ENCODE results near the gene TOLLIP.

Gene TOLLIP

DNA sequence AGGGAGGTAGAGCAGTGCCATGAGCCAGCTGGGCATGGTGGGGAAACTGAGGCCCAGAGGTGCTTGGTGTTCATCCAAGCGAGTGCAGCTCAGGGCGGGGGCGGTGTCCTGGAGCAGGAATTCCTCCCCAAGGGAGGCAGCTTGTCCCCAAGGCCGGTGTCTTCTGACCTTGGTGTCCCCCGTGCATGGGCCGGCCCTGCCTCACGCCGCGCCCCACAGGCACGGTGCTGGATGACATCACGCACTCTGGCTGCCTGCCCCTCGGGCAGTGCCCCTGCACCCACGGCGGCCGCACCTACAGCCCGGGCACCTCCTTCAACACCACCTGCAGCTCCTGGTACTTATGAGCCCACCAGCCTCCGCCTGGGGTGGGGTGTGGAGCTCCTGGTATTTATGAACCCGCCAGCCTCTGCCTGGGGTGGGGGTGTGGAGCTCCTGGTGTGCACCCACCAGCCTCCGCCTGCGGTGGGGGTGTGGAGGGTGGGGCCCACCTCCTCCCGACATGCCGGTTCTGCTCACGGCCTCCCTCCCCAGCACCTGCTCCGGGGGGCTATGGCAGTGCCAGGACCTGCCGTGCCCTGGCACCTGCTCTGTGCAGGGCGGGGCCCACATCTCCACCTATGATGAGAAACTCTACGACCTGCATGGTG lies 79.8 kb downstream of the TOLLIP start:
- no peak for DNase-seq

DNA sequence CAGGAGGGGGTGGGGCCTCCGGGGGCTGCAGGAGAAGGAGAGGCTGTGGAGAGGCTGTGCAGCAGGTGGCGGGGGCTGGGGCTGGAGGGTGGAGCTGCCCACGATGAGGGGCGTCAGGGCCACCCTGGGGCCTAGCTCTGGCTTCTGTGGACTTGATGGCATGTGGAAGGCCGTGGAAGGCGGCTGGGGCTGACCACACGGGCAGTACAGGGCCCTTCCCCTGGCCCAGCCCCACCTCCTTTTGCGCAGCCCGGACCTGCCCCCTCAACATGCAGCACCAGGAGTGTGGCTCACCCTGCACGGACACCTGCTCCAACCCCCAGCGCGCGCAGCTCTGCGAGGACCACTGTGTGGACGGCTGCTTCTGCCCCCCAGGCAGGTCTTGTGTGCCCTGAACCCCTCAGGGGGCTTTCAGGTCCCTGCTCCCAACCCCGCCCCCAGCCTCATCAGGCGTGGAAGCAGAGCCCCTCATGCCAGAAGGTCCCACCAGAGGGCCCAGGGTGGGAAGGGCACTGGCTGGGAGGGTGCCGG lies 80.4 kb downstream of the TOLLIP start:
- no peak for DNase-seq

DNA sequence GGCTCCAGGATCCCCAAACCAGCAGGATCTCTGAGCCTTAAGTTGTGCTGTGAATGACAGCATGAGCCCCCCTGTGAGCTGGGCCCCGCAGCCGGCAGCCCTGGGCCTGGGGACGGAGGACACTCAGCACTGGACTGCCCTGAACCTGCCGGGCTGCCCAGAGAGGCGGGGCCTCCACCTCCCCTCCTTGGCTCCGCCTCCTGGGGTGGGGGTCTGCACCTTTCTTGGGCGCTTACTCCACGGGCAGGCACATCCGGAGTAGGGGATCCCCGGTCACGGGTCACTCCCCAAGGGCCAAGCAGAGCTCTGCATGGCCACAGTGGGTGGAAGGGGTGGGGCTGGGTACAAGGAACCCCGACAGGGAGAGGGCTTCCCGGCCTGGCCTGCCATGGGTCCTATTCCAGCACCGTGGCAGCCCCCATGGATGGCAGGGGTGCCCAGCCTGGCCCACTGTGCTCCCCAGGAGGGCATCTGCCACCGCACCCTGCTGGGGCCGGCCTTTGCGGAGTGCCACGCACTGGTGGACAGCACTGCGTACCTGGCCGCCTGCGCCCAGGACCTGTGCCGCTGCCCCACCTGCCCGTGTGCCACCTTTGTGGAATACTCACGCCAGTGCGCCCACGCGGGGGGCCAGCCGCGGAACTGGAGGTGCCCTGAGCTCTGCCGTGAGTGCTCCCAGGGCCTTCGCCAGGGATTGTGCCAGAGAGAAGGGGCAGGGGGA lies 81.2 kb downstream of the TOLLIP start:
- DNase-seq: no peak

DNA sequence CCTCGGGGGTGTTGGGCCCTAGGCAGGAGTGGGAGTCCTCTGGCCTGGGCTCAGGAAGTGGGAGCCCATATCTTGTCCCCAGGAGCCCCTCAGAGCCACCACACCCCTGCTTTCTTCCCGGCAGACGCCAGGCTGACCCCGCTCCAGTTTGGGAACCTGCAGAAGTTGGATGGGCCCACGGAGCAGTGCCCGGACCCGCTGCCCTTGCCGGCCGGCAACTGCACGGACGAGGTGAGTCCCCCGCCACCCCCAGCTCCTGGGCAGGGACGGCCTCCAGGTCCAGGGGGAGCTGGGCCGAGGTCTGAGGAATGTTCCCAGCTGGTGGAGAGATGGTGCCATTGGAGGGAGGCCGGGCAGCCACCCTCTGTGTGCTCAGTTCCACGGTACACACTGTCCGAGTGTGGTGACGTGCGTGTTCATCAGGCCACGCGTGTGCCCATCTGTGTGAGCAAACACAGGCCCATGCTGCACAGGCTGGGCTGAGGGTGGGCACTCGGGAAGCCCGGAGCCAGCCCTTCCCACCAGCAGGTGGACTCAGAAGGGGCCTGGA lies 81.8 kb downstream of the TOLLIP start:
- no peak for DNase-seq

DNA sequence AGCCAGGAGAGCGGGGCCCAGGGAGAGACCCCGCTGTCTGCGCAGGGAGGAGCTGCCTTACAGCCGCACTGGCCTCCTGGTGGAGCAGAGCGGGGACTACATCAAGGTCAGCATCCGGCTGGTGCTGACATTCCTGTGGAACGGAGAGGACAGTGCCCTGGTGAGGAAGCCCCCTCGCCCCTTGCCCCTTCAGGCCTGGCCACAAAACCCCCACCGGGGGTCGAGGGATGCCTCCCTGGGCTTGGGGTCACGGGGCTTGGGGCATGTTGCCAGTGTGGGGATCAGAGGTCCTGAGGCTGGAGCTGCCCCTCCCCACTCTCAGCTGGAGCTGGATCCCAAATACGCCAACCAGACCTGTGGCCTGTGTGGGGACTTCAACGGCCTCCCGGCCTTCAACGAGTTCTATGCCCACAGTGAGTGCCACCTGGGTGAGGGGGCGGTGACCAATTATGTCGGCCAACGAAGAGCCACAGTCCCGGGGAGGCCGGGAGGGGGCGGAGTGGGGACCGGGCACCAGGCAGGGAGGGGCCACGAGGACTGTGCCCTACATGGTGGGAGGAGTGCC lies 82.4 kb downstream of the TOLLIP start:
- DNase-seq: no peak

DNA sequence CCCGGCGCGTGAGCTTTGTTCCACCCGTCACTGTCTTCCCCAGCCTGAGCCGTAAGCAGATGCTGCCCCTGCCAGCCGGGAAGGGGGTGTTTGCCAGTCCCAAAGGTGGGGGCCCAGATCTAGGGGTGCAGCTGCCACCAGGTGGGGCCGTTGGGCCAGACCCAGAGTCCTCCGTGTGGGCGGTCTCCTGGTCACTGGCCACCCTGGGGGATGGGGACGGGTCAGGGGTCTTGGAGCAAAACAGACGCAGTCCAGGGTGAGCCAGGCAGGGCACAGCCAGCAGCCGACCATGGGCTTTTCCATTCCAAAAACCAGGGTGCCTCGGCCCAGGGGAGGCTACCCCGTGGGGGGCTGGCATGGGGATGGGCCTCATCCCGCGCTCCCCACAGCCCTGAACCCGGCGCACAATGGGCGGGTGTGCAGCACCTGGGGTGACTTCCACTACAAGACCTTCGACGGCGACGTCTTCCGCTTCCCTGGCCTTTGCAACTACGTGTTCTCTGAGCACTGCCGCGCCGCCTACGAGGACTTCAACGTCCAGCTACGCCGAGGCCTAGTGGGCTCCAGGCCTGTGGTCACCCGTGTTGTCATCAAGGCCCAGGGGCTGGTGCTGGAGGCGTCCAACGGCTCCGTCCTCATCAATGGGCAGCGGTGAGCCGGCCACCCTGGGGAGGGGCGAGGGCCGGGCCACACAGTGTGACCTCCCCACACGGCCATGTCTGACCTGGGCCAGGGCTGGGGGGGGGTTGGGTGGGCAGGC lies 83.0 kb downstream of the TOLLIP start:
- no peak for DNase-seq

DNA sequence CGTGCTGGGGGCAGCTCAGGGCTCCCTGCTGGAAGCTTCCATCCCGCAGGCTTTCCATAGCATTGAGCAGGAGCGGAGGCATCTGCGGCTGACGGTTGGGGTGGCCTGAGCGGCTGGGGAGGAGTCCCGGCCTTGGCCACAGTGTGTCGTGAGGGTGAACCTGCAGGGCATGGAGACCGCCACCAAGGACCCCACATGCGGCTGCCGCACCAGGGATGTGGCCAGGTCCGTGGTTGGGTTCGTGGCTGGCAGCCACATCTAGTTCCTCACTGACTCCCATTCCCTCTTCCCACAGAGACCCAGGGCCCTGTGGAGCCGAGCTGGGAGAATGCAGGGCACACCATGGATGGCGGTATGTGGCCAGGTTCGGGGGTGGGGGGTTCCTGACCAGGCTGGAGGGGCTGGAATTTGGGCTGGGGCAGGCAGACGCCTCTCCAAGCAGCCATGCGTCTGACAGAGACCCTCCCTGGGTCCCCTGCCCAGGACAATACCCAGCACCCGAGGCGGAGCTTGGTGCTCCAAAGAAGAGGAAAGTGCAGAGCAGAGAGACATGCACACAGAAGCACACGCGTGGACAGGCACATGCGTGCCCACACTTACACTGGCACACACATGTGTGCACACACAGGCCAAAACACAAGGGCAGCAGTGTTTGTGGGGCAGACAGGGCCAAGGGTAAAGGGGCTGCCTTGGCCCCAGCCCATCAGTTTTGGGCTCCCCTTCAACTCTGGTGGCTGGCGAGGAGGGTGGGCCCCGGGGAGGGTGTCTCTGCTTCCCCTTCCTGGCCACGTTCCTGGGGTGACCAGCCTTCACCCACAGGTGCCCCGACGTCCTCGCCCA lies 83.8 kb downstream of the TOLLIP start:
- DNase-seq: no peak

DNA sequence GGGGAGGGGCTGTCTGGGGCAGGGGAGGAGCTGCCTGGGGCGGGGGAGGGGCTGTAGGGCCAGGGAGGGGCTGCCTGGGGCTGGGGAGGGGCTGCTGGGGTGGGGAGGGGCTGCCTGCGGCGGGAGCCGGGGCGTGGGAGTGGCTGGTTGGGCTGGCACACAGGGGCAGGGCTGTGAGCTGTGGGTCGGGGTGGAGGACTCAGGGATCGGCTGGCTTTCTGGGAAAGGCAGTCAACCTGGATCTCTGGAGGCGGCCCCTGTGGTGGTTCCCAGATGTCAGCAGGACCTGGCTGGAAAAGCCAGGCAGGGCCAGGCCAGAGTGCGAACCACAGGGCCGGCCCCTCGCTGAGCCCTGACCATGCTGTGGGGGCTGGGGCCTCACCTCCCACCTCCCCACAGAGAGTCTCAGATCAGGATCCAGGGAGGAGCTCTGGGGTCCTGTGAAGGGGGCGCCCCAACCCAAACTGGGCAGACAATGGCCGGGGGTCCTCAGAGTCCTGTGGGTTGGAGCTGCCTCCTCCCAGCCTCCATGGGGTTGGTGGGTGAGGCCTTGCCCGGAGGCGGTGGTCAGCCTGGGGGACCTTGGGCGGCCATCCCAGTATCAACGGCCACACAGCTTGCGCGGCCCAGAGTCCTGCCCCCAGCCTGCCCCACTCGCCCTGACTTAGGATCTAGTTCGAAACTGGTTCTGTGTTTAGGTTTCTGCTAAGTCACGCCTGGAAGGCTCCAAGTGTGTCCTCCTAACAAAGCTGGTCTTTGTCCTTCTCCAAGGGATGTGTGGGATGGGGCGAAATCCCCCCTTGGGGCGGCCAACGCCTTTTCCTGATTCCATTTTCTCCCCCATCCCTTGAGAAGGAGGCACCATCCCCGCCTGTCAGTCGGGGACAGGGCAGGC lies 84.7 kb downstream of the TOLLIP start:
- no peak for DNase-seq
